Ovary (tissue), 9 donors: ENCODE data around the gene SRSF12. TPM values are rescaled to one million over a fixed set of nuclear protein-coding genes. Genes with fewer than 3 reads are reported as not detected.
A peak's percentile ranks its signal among the peaks of the same experiment; 100 is the strongest.

Experiments
- DNase-seq, 5 donors: peaks; one replicate each; pipeline ENCODE4 v3.0.0-alpha.2; 2019 to 2020
- H3K27ac ChIP-seq, 2 donors: fragments of 200-600 bp; one replicate each; pipeline versions ENCODE4 v1.5.1 to v1.8.0; 2019 to 2022
- H3K27me3 ChIP-seq: fragments of 200-600 bp; one replicate; pipeline ENCODE4 v1.8.0; 2022
- H3K36me3 ChIP-seq: fragments of 200-600 bp; sonication (generic); one replicate; pipeline ENCODE4 v1.5.1; 2019
- H3K4me1 ChIP-seq: one replicate; pipeline ENCODE4 v1.8.1; 2013; ENCODE audit warnings: mild to moderate bottlenecking, moderate library complexity; ENCODE audit not compliant: insufficient read depth
- H3K4me3 ChIP-seq: fragments of 200-600 bp; sonication (generic); one replicate; pipeline ENCODE4 v1.5.1; 2017
- H3K9me3 ChIP-seq, 2 donors: fragments of 200-600 bp in 1 of 2; sonication (generic) in 1 of 2; one replicate each; pipeline versions ENCODE4 v1.5.1 to v1.8.1; 2013 to 2019; ENCODE audit warnings: mild to moderate bottlenecking in 1 of 2, moderate library complexity in 1 of 2
- CTCF ChIP-seq, 3 donors: fragments of 450-650 bp in 2 of 3; fragments of 200-600 bp in 1 of 3; IDR thresholded peaks; one replicate each; pipeline versions ENCODE4 v1.5.1 to v1.8.0; 2016 to 2022; ENCODE audit warnings: antibody characterized with exemption in 3 of 3, mild to moderate bottlenecking in 1 of 3
- EP300 ChIP-seq: sonication (generic); formaldehyde crosslinking; IDR thresholded peaks from one replicate; pipeline ENCODE4 v1.6.1; 2017; ENCODE audit warnings: antibody characterized with exemption
- POLR2A ChIP-seq: fragments of 450-650 bp; IDR thresholded peaks from one replicate; pipeline ENCODE4 v1.6.1; 2017; ENCODE audit warnings: antibody characterized with exemption, mild to moderate bottlenecking, moderate library complexity
- WGBS, 3 donors: extraction: QIAGEN DNeasy Blood & Tissue Kit in 1 of 3; methylation state at CpG; one replicate each; pipeline versions ENCODE4 v1.1.5 to v1.1.7; 2013 to 2017; 5-methylcytosine and 5-hydroxymethylcytosine counted together
- intact Hi-C, 4 donors: fragments of 100-400 bp; cut with DNase I; formaldehyde crosslinking; loops; one replicate each; pipeline versions ENCODE4 v1.11.0 to v1.15.1; 2022 to 2023
- polyA plus RNA-seq, 2 donors: library from polyadenylated mRNA; stranded (reverse); fragments of 200-250 nt in 1 of 2; fragments of 350-450 nt in 1 of 2; fragmentation: Illumina TruSeq in 1 of 2; extraction: RNeasy Lipid Tissue Mini Kit (QIAGEN cat#74804) in 1 of 2; gene quantifications; one replicate each; pipeline ENCODE4 v1.2.3, GENCODE V29; 2013 to 2014
- total RNA-seq, 7 donors: library from RNA; depleted of rRNA in 2 of 7; stranded (reverse); fragments of >200 nt in 2 of 7; fragmentation: NEBNext Ultra II Directional in 3 of 7; extraction: Animal tissue kit (Norgen Biotek cat#: 25700) in 3 of 7; gene quantifications; one replicate each; pipeline versions ENCODE4 v1.1.0 to v1.2.4, GENCODE V29; 2016 to 2023
- donor health status: DM: no; HTN: no; CAD: no; lungs with moderate emphysema.
- donor health status: DM: no; HTN: no; CAD: no.
- donor health status: Bipolar disorder and iron deficiency.
- donor health status: DM: yes; HTN: yes; CAD: no.
- donor health status: DM: no; HTN: no; CAD: no.
- donor health status: DM: yes; HTN: yes; CAD: no.

Gene SRSF12
- total and polyA plus RNA-seq, 9 donors = 0.83 to 9.8 (median 2.5) TPM

GRCh38 chr6:89145091-89145955 lies 27.5 kb upstream of the SRSF12 start:
- H3K4me3 ChIP-seq = peak overlapping the region; percentile 77
- H3K4me1 ChIP-seq = peaks cover 6% of the 10 kb centered on the region
- H3K27ac ChIP-seq = peak overlapping the region; percentile 82 to 97
- H3K36me3 ChIP-seq = no peaks in the 10 kb centered on the region
- DNase-seq = no peak
- TF ChIP-seq POLR2A (no peak), EP300 (no peak), CTCF (IDR thresholded peaks at IDR 0.05) (no peak)
- 0 to 2% (median 1%) methylated on average over 17 of the region's 17 CpGs for WGBS, 3 donors
- H3K9me3 ChIP-seq = no peaks in the 10 kb centered on the region
- intact Hi-C loops = loop anchor here in 2 of 4 donors (10.0 kb wide), 1 partner anchor 61 kb away; the partner anchor contains the start of gene PNRC1 (in 2 of the 2)
- no peaks in the 10 kb centered on the region for H3K27me3 ChIP-seq

DNA sequence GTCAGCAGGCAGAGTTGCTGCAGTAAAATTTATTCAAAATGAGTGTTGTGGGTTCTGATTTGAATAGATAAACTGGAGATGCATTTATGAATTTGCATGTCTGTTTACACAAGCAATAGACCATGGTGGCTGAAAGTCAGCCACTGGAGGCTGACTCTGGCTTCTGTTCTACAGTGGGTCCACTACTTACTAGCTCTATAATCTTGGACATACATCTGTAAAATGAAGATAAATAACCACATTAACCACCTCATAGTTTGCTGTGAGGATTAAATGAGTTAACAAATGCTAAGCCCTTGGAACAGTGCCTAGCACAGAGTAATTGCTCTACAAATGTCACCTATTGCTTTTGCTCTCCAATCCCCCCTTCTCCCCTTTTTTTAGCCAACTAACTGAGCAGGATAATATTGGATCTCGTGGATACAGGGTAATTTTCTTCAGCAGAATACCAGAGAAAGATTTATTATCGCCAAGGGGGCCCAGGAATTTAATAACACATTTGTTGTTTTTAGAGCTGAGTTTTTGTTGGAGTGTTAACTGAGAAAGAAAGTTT lies 26.6 kb upstream of the SRSF12 start:
- H3K27ac ChIP-seq = peak overlapping the region in 1 of 2 donors; percentile 19
- no peaks in the 10 kb centered on the region for H3K9me3 ChIP-seq
- H3K27me3 ChIP-seq = no peaks in the 10 kb centered on the region
- no peak for DNase-seq
- 6 to 12% (median 10%) methylated on average over 2 of the region's 2 CpGs for WGBS, 3 donors
- intact Hi-C loops = loop anchor here in 2 of 4 donors (10.0 kb wide), 1 partner anchor 60 kb away; the partner anchor contains the start of gene PNRC1 (in 2 of the 2)
- H3K4me3 ChIP-seq = no peak overlapping the region
- no peaks in the 10 kb centered on the region for H3K36me3 ChIP-seq
- TF ChIP-seq EP300 (no peak), CTCF (IDR thresholded peaks at IDR 0.05) (no peak), POLR2A (no peak)
- H3K4me1 ChIP-seq = peaks cover 6% of the 10 kb centered on the region

GRCh38 chr6:89140347-89141156 lies 22.7 kb upstream of the SRSF12 start:
- no peak for TF ChIP-seq EP300
- TF ChIP-seq POLR2A = no peak
- no peak for TF ChIP-seq CTCF (IDR thresholded peaks at IDR 0.05)
- H3K27me3 ChIP-seq = no peaks in the 10 kb centered on the region
- H3K9me3 ChIP-seq = no peaks in the 10 kb centered on the region
- WGBS, 3 donors = 47 to 56% (median 53%) methylated on average over 7 of the region's 7 CpGs
- no peak overlapping the region for H3K27ac ChIP-seq
- DNase-seq = no peak
- no peak overlapping the region for H3K4me3 ChIP-seq
- intact Hi-C loops = loop anchor here in 2 of 4 donors (10.0 kb wide), 1 partner anchor 56 kb away; the partner anchor contains the start of gene PNRC1 (in 2 of the 2)
- H3K4me1 ChIP-seq = peaks cover 3% of the 10 kb centered on the region
- H3K36me3 ChIP-seq = no peaks in the 10 kb centered on the region
